Measurements from ENCODE around the gene SVBP.

Gene SVBP

GRCh38 chr1:42767510-42768000 is 49.6 kb downstream of the SVBP start:
- Histone ChIP-seq H4K20me1 (peaks cover 7 to 58% (median 27%) of the 10 kb centered on the region in 11 experiments; a peak in 19 of 22 replicates), H3K4me3 (peak overlapping the region; percentile 87 to 99 (median 96)), H3K4me2 (peak overlapping the region; percentile 80 to 93 (median 90)), H3K27me3 (no peaks in the 10 kb centered on the region), H3K9ac (peak overlapping the region; percentile 90 to 96 (median 93)), H3K4me1 (peaks cover 42 to 52% (median 47%) of the 10 kb centered on the region in 10 experiments), H3K36me3 (peaks cover 3 to 49% (median 30%) of the 10 kb centered on the region in 11 experiments; a peak in 19 of 22 replicates), H3K27ac (peak overlapping the region; percentile 81 to 91 (median 87)), H3K9me3 (replicated peaks in 1 of 11) (no peaks in the 10 kb centered on the region)
- no peak for TF ChIP-seq Cebpa-rat (IDR thresholded peaks at IDR 0.05)

GRCh38 chr1:42766741-42767509 is 50.3 kb downstream of the SVBP start, which contains the start of the genes C1orf50 and P3H1:
C1orf50 (plus strand) TSS chr1:42767249; CDS start chr1:42767312, 63 bp downstream.
P3H1 (minus strand) TSS chr1:42767028; CDS start chr1:42766971, 57 bp downstream.
- Histone ChIP-seq H3K9ac (peak within 1 kb of the TSS; percentile 90 to 96 (median 93)), H4K20me1 (peaks cover 7 to 56% (median 31%) of the 10 kb centered on the region in 11 experiments; a peak in 19 of 22 replicates), H3K4me1 (peaks cover 47 to 54% (median 52%) of the 10 kb centered on the region in 10 experiments), H3K27ac (peak within 1 kb of the TSS; percentile 81 to 91 (median 87)), H3K36me3 (peaks cover 7 to 49% (median 31%) of the 10 kb centered on the region in 11 experiments; a peak in 20 of 22 replicates), H3K9me3 (replicated peaks in 1 of 11) (no peaks in the 10 kb centered on the region), H3K4me3 (peak within 1 kb of the TSS; percentile 87 to 99 (median 96)), H3K4me2 (peak within 1 kb of the TSS; percentile 89 to 95 (median 93)), H3K27me3 (no peaks in the 10 kb centered on the region)
- TF ChIP-seq Cebpa-rat (IDR thresholded peaks at IDR 0.05) = no peak

GRCh38 chr1:42765832-42766740 is 51.1 kb downstream of the SVBP start:
- peak overlapping the region; percentile 90 to 96 (median 93) for H3K9ac ChIP-seq
- H3K27me3 ChIP-seq = no peaks in the 10 kb centered on the region
- peak overlapping the region; percentile 72 to 91 (median 85) for H3K27ac ChIP-seq
- H3K4me2 ChIP-seq = peak overlapping the region; percentile 85 to 95 (median 93)
- H3K36me3 ChIP-seq = peaks cover 14 to 51% (median 37%) of the 10 kb centered on the region in 11 experiments; a peak in 21 of 22 replicates
- TF ChIP-seq Cebpa-rat (IDR thresholded peaks at IDR 0.05) = no peak
- H3K4me3 ChIP-seq = peak overlapping the region; percentile 87 to 99 (median 96)
- no peaks in the 10 kb centered on the region for H3K9me3 ChIP-seq (replicated peaks in 1 of 11)
- H3K4me1 ChIP-seq = peaks cover 47 to 54% (median 52%) of the 10 kb centered on the region in 10 experiments
- H4K20me1 ChIP-seq = peaks cover 7 to 51% (median 31%) of the 10 kb centered on the region in 11 experiments; a peak in 19 of 22 replicates

- Histone ChIP-seq H3K36me3 (peaks cover 17 to 51% (median 40%) of the 10 kb centered on the region in 11 experiments; a peak in 21 of 22 replicates), H3K27ac (peak overlapping the region in 6 of 11 experiments; percentile 81 to 91 (median 86); a peak in 6 of 22 replicates), H3K9me3 (replicated peaks in 1 of 11) (no peaks in the 10 kb centered on the region), H3K4me1 (peaks cover 47 to 57% (median 51%) of the 10 kb centered on the region in 10 experiments), H3K4me3 (peak overlapping the region; percentile 87 to 99 (median 96)), H4K20me1 (peaks cover 7 to 46% (median 31%) of the 10 kb centered on the region in 11 experiments; a peak in 19 of 22 replicates), H3K4me2 (peak overlapping the region; percentile 85 to 95 (median 93)), H3K27me3 (no peaks in the 10 kb centered on the region), H3K9ac (peak overlapping the region; percentile 90 to 96 (median 93))
- no peak for TF ChIP-seq Cebpa-rat (IDR thresholded peaks at IDR 0.05)
These were observed 51.9 kb downstream of the SVBP start for GRCh38 chr1:42765269-42765668.

GRCh38 chr1:42762269-42762668 is 54.9 kb downstream of the SVBP start:
- Histone ChIP-seq H3K9me3 (replicated peaks in 1 of 11) (no peaks in the 10 kb centered on the region), H3K27ac (peak overlapping the region in 2 of 11 experiments; percentile 19 to 26; a peak in 2 of 22 replicates), H3K9ac (peak overlapping the region in 3 of 11 experiments; percentile 1 to 17 (median 12); a peak in 2 of 22 replicates), H3K4me1 (peaks cover 42 to 59% (median 45%) of the 10 kb centered on the region in 10 experiments), H3K27me3 (no peaks in the 10 kb centered on the region), H4K20me1 (peaks cover 7 to 53% (median 34%) of the 10 kb centered on the region in 11 experiments; a peak in 19 of 22 replicates), H3K4me2 (peak overlapping the region in 10 of 11 experiments; percentile 13 to 67 (median 44); a peak in 16 of 22 replicates), H3K4me3 (no peak overlapping the region), H3K36me3 (peaks cover 42 to 64% (median 54%) of the 10 kb centered on the region in 11 experiments)
- TF ChIP-seq Cebpa-rat (IDR thresholded peaks at IDR 0.05) = no peak

- Histone ChIP-seq H3K9me3 (replicated peaks in 1 of 11) (no peaks in the 10 kb centered on the region), H3K27me3 (no peaks in the 10 kb centered on the region), H3K36me3 (peaks cover 46 to 71% (median 61%) of the 10 kb centered on the region in 11 experiments), H3K4me1 (peaks cover 42 to 59% (median 45%) of the 10 kb centered on the region in 10 experiments), H4K20me1 (peaks cover 7 to 59% (median 33%) of the 10 kb centered on the region in 11 experiments; a peak in 19 of 22 replicates), H3K9ac (no peak overlapping the region), H3K4me2 (no peak overlapping the region), H3K4me3 (no peak overlapping the region), H3K27ac (no peak overlapping the region)
- TF ChIP-seq Cebpa-rat (IDR thresholded peaks at IDR 0.05) = no peak
These were observed 55.6 kb downstream of the SVBP start for GRCh38 chr1:42761567-42761966.

- peaks cover 25 to 46% (median 29%) of the 10 kb centered on the region in 10 experiments for H3K4me1 ChIP-seq
- H3K27me3 ChIP-seq = no peaks in the 10 kb centered on the region
- H3K27ac ChIP-seq = peak overlapping the region in 4 of 11 experiments; percentile 2 to 20 (median 5); a peak in 3 of 22 replicates
- H3K9ac ChIP-seq = peak overlapping the region in 3 of 11 experiments; percentile 0 to 56 (median 42); a peak in 2 of 22 replicates
- H3K36me3 ChIP-seq = peaks cover 71 to 96% (median 85%) of the 10 kb centered on the region in 11 experiments
- no peaks in the 10 kb centered on the region for H3K9me3 ChIP-seq (replicated peaks in 1 of 11)
- peaks cover 0 to 44% (median 10%) of the 10 kb centered on the region in 11 experiments; a peak in 11 of 22 replicates for H4K20me1 ChIP-seq
- peak overlapping the region in 8 of 11 experiments; percentile 8 to 81 (median 46); a peak in 13 of 22 replicates for H3K4me2 ChIP-seq
- H3K4me3 ChIP-seq = no peak overlapping the region
- no peak for TF ChIP-seq Cebpa-rat (IDR thresholded peaks at IDR 0.05)
These were observed 58.1 kb downstream of the SVBP start for GRCh38 chr1:42759114-42759513.

All from BLaER1 treated with 17β-estradiol and CSF1 and Interleukin-3, amounts not matched to agents 10 nM and 100 nM (cell line).